Mucosa of gallbladder (tissue), 1 donor: Measurements from ENCODE around the gene PRRT2. TPM values are rescaled to one million over a fixed set of nuclear protein-coding genes. Genes with fewer than 3 reads are reported as not detected.
A peak's percentile ranks its signal among the peaks of the same experiment; 100 is the strongest.
"Not testable (repeated sequence)": the region's sequence is repeated elsewhere in the genome, so short reads cannot be mapped to it uniquely, and the experiment has no call there.

Source experiments
- DNase-seq: peaks from one replicate; pipeline ENCODE4 v3.0.0-alpha.2; 2020; ENCODE audit warnings: low spot score
- total RNA-seq: library from RNA; stranded (reverse); gene quantifications from one replicate; pipeline ENCODE4 v1.2.1, GENCODE V29; 2021
- donor health status: DM: no; HTN: no; CAD: no.

The PRRT2 gene
- total RNA-seq, result 20.8 TPM

DNA sequence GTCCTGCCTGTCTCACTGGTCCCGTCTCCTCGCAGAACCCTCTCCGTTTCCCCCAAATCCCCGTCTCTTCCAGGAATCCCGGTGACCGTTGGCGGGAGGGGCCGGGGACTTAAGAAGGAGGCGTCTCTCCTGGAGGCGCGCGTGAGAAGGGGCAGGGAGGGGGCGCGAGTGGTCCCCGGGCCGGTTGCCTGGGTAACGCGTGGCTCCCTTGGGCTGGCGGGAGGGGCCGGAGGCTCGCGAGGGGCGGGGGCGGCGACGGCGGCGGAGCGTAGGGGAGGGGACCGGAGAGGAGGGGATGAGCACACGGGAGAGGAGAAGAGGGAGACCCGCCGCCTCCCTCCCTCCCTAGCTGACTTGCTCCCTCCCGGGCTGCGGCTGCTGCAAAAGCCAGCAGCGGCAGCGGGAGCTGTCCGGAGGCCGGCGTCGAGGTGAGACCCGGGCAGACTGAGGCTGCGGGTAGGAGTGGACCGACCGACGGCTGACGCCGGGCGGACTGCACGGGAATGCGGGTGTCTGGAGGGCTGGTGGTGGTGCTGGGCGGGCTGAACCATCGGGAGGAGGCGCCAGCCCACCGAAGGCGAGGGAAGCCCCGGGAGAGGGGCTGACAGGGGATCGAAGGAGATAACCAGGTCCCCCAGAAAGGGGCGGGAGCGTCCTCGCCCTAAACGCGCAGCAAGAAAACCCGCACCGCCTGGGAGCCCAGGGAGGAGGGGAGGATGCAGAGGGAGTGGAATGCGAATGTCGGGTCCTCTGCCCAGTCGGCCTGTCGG, at the start of gene PRRT2:
PRRT2 (plus strand) TSS at position 298 of the 770 bp plus-strand sequence. CDS start 862 bp downstream, outside the sequence.
- DNase-seq, result no peak

DNA sequence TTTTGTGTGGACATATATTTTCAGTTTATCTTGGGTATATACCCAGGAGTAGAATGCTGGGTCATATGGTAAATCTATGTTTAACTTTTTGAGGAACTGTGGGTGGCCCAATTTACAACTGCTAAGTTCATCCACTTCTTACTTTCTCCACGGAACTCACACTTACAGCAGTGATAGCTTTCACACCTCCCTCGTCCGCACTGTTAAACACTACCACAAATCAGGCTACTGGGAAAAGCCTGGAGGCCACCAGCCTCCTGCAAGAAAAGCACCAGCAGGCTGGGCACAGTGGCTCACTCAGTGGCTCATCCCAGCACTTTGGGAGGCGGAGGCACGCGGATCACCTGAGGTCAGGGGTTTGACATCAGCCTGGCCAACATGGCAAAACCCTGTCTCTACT, 48.7 kb upstream of the PRRT2 start:
- no peak for DNase-seq

DNA sequence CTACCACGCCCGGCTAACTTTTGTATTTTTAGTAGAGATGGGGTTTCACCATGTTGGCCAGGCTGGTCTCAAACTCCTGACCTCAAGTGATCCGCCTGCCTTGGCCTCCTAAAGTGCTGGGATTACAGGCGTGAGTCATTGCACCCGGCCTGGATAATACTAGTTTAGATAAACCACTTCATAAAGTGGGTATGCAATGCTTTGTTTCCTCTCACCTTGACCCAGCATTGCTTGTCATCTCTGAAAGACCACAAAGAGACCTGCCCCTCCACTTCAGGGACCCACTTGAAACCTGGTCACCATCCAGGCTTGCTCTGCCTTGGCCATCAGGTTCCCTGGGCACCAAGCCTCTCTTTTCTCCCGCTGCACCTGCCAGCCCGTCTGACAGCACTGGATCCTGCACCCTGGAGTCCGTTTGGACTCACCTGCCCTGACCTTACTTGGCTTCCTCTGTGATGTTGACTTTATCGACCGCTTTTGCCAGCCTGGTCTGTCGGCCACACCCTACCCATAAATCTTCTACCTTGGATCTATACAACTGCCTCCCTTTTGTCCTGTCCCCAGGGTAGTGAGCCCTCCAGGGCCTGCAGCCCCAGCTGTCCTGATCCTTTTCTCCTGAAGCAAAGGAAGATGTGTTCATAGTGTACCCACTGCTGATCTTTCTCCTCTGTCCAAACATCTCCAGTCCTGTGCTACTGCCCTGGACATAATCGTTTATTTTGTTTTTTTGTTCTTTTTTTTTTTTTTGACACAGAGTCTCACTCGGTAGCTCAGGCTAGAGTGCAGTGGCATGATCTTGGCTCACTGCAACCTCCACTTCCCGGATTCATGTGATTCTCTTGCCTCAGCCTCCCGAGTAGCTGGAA, 46.6 kb upstream of the PRRT2 start:
- DNase-seq, result peak; percentile 80

DNA sequence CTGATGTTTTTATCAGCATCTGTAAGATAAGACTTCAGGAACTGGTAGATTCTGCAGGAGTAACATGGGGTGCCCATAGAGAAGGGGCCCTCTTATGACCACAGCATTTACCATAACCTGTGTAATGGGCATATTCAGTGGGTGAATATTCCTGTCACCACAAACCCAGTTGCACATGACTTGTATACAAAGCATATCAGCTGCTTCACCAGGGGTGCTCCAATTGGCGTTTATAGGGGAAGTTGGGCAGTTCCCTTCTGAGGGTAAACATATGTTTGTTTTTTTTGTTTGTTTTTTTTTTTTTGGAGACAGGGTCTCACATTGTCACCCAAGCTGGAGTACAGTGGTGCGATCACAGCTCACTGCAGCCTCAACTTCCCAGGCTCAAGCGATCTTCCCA, 45.4 kb upstream of the PRRT2 start:
- DNase-seq, result no peak

DNA sequence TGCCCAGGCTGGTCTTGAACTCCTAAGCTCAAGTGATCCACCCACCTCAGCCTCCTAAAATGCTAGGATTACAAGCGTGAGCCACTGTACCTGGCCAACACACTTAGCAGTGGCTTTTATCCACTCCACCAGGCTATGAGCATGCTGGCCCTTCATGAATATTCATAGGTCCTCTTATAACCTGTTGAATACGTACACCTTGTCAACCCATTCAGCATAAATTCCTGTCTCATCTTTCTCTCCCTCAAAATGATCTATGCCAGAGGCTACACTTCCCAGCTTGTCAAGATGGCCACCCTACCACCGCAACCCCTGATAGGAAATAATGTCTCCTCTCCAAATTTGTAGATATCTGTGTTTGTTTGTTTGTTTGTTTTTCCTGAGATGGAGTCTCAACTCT, 44.9 kb upstream of the PRRT2 start:
- DNase-seq, result no peak

DNA sequence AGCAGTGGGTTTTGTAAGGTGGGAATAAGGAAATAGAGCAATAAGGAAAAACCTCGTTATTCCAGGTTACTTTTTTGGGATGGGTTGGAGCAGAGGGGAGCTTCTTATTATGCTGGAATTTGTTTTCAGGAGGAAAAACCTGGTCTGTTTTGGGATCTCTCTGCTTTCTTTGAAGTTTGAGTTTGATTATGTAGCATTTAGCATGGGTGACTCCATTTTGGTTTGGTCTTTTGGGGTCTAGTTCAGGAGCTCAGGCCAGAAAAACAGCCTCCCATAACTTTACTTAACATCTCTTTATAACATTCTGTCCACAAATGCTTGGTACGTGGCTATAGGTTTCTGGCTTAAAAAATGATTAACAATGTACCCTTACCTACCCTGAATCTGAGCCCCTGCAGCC, 42.5 kb upstream of the PRRT2 start:
- DNase-seq, result no peak

DNA sequence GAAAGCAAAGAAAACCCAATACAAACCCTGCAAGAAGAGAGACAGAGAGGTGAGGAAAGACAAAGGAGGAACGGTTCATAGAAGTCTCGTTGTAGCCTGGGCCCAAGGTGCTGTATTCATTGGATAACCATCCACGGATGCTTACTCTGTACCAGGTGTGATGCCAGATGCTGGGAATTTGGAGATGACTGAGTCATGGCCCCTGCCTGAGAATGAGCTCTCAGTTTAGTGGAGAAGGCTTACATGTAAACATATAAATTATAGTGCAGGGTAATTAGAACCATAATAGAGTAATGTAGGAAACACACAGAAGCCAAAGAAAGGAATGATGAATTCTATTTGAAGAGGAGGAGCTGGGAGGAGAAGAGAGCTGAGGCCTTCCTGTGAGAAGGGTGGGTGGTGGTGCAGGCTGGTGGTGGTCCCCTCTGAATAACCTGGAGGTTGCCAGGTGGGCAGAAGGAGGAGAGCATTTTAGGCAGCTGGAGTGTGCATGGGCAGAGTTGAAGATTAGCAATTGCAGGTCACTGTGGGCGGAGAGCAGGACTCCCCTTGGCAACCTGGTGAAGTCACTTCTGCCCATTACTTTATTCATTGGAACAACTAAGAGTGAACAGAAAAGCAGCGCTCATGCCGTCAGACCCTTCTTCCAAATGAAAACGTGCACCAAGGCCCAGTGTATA, 41.6 kb upstream of the PRRT2 start:
- no peak for DNase-seq

DNA sequence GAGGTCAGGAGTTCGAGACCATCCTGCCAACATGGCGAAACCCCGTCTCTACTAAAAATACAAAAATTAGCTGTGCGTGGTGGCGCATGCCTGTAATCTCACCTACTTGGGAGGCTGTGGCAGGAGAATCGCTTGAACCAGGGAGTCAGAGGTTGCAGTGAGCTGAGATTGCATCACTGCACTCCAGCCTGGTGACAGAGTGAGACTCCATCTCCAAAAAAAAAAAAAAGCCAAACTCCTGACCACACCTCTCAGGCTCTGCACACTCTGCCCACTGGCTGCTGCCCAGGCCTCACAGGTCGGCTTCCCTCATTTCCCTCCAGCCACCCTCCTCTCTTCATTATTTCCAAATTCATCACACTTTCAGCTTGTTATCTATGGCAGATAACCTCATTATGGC, 39.7 kb upstream of the PRRT2 start:
- DNase-seq, result not testable (repeated sequence)

DNA sequence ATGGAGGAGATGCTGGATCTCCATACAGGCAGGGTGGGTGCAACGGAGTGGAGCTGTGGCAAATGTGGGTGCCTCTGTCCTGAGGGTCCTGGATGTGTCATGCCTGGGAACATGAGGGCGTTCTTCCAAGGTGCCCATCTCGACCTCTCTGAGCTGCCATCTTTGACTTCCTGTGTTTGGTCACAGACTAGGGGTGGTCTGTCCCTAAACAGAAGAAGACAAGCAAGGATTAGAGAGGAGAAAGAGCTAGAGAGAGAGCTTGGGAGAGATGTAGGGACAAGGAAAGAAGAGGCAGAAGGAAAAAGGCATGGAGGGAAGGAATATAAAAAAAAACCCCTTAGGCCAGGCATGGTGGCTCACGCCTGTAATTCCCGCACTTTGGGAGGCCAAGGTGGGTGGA, 37.3 kb upstream of the PRRT2 start:
- no peak for DNase-seq

DNA sequence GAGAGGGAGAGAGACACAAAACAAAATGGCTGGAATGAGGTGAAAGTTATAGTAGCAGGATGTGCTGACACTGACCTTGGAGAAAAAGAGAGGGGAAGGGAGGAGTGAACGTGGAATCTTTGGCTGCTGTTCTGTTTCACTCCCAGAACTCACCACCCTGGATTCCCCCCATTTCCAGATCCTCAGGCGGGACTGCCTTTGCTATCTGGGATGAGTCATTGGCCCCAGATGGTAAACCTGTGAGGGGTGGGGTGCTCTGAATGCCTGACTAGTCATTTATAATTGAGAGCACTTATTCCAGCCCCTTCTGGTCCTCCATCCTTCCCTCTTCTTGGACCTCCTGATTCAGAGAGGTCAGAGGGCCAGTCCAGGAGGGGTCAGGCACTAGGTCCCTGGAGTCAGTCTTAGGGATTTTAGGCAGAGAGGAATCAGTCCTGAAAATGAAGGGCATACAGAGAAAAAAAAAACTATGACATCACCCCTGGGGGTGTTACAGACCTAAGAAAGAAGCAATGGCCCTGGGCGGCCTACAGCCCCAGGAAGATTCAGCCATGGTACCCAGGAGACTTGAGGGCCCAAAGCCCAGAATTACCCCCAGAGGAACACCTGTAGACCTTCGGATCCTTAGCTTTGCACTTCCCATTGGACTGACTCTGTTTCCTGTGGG, 36.1 kb upstream of the PRRT2 start:
- DNase-seq, result no peak

DNA sequence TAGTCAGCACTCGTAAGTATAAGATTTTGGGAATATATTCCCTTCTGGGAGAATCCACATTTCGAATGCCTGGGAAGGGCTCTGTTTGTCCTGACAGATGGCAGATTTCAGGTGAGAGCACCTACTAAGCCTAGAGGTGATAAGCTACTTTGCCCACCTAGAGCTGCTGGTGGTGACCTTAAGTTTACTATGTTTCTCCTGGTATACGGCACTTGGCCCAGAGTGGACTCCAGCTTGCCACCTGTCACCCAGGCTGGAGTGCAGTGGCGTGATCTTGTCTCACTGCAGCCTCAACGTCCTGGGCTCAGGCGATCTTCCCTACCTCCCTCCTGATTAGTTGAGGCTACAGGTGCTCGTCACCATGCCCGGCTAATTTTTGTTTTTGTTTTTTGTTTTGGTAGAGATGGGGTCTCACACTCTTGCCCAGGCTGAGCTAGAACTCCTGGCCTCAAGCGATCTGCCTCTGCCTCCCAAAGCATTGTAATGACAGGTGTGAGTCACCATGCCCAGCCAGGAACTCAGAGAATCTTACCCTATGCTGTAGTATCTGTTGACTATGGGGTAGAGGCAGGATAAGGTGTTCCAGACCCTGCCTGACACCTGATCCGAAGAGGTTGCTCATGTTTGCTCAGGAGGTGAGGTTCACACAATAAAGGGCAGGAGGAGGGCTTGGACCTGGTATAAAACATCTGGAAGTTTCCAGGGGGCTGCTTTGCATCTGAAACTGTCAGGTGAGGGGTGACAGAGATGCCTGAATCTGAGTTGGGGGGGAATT, 34.2 kb upstream of the PRRT2 start, which contains the start of gene ZG16:
ZG16 (plus strand) TSS at position 681 of the 775 bp plus-strand sequence. CDS start 1,011 bp downstream, outside the sequence.
- no peak for DNase-seq

DNA sequence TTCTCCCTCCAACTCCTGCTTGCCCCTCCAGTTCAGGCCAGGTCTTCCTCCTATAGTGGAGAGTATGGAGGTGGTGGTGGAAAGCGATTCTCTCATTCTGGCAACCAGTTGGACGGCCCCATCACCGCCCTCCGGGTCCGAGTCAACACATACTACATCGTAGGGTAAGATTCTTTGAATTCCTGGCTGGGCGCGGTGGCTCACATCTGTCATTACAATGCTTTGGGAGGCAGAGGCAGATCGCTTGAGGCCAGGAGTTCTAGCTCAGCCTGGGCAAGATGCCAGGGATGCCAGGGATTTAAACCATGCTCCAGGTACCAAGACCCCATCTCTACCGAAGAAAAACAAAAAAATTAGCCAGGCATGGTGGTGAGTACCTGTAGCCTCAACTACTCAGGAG, 32.5 kb upstream of the PRRT2 start:
- DNase-seq, result no peak

DNA sequence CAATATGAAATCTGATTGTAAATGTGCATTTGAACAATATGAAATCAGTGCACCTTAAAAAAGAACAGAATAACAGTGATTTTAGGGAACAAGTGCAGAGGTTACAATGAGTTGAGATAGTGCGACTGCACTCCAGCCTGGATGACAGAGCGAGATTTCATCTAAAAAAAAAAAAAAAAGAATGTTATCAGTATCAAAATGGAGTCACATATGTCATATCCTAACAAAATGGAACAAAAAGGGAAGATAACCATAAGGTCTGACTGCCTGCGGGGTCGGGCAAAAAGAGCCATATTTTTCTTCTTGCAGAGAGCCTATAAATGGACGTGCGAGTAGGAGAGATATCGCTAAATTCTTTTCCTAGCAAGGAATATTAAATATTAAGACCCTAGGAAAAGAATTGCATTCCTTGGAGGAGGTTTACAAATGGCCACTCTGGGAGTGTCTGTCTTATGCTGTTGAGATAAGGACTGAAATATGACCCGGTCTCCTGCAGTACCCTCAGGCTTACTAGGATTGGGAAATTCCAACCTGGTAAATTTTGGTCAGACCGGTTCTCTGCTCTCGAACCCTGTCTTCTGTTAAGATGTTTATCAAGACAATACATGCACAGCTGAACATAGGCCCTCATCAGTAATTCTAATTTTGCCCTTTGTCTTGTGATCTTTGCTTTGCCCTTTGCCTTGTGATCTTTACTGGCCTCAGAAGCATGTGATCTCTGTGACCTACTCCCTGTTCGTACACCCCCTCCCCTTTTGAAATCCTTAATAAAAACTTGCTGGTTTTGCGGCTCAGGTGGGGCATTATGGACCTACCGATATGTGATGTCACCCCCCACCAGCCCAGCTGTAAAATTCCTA, 28.7 kb upstream of the PRRT2 start:
- not testable (repeated sequence) for DNase-seq

DNA sequence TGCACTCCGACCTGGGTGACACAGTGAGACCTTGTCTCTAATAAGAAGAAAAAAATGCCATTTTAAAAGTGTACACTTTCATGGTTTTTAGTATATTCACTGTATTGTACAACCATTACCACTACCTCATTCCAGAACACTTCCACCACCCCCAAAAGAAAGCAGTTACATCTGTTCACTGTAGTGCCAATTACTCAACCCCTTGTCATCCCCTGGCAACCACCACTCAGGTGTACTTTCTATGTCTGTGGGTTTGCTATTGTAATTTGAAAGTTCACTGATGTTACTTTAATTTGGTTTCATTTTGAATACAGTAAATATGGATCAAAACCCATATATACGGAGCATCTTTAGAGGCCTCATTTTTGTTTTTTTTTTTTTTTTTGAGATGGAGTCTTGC, 27.8 kb upstream of the PRRT2 start:
- no peak for DNase-seq

DNA sequence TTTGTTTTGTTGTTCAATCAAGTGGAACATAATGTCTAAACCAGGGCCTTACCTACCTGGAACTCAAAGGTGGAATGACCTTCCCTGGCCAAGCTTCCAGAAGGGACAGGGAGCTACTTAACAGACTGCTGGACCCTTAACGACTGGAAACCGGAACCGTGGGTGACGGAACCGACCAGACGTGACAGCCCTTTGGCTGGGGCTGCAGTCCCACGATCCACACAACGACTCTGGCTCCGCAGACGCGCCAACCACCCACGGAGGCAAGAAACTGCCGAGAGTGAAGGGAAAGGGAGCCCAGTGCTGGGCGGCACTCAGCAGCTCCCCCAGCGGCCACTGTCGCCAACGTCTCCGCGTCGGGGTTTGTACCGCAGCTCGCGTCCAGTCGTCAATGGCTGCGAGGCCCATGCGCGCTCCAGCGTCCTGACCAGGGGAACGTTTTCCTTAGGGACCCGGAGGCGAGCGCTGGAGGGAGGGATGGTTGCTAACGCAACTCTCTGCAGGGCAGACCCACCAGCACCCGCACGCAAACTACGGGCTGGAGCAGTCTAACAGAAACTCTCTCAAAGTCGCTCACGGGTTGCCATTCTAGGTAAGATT, 27.0 kb upstream of the PRRT2 start:
- DNase-seq, result peak; percentile 74

DNA sequence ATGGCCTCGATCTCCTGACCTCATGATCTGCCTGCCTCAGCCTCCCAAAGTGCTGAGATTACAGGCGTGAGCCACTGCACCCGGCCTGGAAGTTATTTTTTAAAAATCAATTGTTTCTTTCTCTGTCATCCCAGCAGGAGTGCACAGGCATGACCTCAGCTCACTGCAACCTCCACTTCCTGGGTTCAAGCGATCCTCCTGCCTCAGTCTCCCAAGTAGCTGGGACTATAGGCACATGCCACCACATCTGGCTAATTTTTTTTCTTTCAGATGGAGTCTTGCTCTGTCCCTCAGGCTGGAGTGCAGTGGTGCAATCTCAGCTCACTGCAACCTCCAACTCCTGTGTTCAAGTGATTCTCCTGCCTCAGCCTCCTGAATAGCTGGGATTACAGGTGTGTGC, 24.8 kb upstream of the PRRT2 start:
- DNase-seq, result not testable (repeated sequence)

DNA sequence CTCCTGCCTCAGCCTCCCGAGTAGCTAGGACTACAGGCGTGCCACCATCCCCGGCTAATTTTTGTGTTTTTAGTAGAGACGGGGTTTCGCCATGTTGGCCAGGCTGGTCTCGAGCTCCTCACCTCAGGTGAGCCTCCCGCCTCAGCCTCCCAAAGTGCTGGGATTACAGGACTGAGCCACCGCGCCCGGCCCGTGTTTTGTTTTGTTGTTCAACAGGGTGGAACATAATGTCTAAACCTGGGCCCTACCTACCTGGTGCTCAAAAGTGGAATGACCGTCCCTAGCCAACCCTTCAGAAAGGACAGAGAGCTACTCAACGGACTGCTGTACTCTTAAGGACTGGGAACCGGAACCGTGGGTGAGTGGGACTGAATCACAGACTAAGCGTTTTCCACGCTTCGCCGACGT, 22.2 kb upstream of the PRRT2 start:
- DNase-seq, result no peak

DNA sequence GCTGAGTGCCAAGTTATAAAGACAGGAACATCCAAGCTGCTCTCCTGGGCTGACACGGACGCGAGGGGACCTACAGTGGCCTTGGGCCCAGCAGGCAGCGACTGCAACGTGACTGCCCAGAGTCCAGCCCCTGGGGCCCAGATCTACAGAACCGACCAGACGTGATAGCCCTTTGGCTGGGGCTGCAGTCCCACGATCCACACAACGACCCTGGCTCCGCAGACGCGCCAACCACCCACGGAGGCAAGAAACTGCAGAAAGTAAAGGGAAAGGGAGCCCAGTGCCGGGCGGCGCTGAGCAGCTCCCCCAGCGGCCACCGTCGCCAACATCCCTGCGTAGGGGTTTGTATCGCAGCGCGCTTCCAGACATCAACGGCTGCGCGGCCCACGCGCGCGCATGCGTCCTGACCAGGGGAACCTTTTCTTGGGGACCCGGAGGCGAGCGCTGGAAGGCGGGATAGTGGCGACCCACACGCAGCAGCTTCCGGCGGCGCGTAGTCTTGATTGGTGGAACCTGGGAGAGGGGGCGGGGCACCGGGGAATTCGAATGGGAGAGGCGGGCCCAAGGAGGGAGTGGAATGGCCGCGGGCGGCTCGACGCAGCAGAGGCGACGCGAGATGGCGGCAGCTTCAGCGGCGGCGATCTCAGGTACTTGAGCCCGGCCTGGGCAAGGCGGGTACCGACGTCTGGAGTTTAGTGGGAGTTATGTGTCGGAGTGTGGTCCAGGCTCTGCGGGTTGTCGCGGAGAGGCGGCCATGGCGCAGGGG, 21.6 kb upstream of the PRRT2 start, which contains the start of gene KIF22:
KIF22 (plus strand) TSS at position 569 of the 766 bp plus-strand sequence; CDS start at position 578, 9 bp downstream.
- DNase-seq, result peak; percentile 99
